ENCODE measurements around the gene CRELD2.

DNA sequence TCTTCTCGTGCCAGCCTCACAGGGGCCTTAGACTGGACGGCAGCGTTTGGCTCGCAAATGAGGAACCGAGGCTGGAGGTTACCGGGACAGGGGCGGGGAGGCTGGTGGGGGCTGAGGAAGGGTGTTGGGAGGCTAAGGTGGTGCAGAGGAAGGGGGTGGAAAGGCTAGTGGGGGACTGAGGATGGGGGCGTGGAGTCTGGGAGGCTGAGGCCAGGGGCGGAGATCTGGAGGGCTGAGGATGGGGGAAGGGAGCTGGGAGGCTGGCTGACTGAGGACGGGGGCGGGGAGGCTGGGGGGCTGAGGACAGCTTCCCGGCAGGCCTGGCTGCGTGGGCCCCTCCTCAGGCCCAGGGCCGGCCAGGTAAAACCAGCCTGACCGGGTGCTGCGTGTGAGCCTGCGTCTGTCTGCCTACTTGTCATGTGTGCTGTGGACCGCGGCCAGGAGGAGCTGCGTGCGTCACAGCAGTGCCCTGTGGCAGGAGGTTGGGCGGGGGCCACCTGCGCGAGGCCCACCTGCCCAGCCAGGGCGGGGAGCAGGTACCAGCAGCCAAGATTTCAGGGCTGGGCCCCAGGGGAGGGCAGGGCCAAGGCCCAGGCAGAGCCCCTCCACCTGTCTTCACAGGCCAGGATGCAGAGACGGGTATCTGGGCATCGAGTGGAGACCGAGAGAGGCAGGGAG lies 32.7 kb downstream of the CRELD2 start:
- TF ChIP-seq TARDBP (IDR thresholded peaks at IDR 0.05) (no peak), SUZ12 (IDR thresholded peaks at IDR 0.05) (no peak), NFRKB (IDR thresholded peaks at IDR 0.05) (no peak), BHLHE40 (IDR thresholded peaks at IDR 0.05; ENCODE audit: borderline replicate concordance) (no peak), SP1 (IDR thresholded peaks at IDR 0.05) (no peak), FOXM1 (IDR thresholded peaks at IDR 0.05; ENCODE audit: borderline replicate concordance) (no peak)
